Neuronal stem cell (in vitro differentiated cells): ENCODE results near the gene SSBP2.

Experiments
- DNase-seq: peaks from one replicate; pipeline ENCODE4 v3.0.0-alpha.2; 2013; ENCODE audit warnings: low spot score
- H2AFZ ChIP-seq: one replicate; pipeline ENCODE4 v1.6.1; 2013; ENCODE audit warnings: mild to moderate bottlenecking, low read length, inconsistent platforms
- H2AK5ac ChIP-seq: 2 replicates; pipeline ENCODE4 v1.6.1; 2013; ENCODE audit warnings: low read depth, mild to moderate bottlenecking, inconsistent platforms, low read length, moderate library complexity, mixed read lengths
- H2BK120ac ChIP-seq: 2 replicates; pipeline ENCODE4 v1.6.1; 2013; ENCODE audit warnings: low read depth, mild to moderate bottlenecking, inconsistent platforms, low read length, moderate library complexity, mixed read lengths
- H2BK12ac ChIP-seq: one replicate; pipeline ENCODE4 v1.6.1; 2013; ENCODE audit warnings: low read length, inconsistent platforms
- H2BK15ac ChIP-seq: 2 replicates; pipeline ENCODE4 v1.6.1; 2013; ENCODE audit warnings: mild to moderate bottlenecking, low read length, inconsistent platforms, mixed read lengths
- H2BK5ac ChIP-seq: one replicate; pipeline ENCODE4 v1.6.1; 2013; ENCODE audit warnings: inconsistent platforms, mild to moderate bottlenecking, low read length, moderate library complexity
- H3K14ac ChIP-seq: one replicate; pipeline ENCODE4 v1.6.1; 2013; ENCODE audit warnings: low read length, inconsistent platforms
- H3K18ac ChIP-seq: 2 replicates; pipeline ENCODE4 v1.6.1; 2013; ENCODE audit warnings: low read length, inconsistent platforms
- H3K23ac ChIP-seq: 2 replicates; pipeline ENCODE4 v1.6.1; 2013; ENCODE audit warnings: low read depth, mild to moderate bottlenecking, mixed read lengths, low read length, inconsistent platforms; ENCODE audit not compliant: poor library complexity
- H3K27ac ChIP-seq: replicated peaks from 3 replicates; pipeline ENCODE4 v1.5.1; 2013; ENCODE audit warnings: low read length, inconsistent platforms
- H3K27me3 ChIP-seq, 3 experiments: 2 replicates each; pipeline ENCODE4 v1.6.1; 2013; ENCODE audit warnings: low read length in 3 of 3, mild to moderate bottlenecking in 2 of 3, inconsistent platforms in 1 of 3, low read depth in 1 of 3, mixed read lengths in 1 of 3, moderate library complexity in 1 of 3; ENCODE audit not compliant: control insufficient read depth in 3 of 3, insufficient read depth in 3 of 3
- H3K36me3 ChIP-seq, 2 donors: replicated peaks in 1 of 2; 2 replicates each; pipeline ENCODE4 v1.6.1; 2013; ENCODE audit warnings: low read length in 2 of 2; ENCODE audit not compliant: control insufficient read depth in 2 of 2, insufficient read depth in 2 of 2
- H3K4ac ChIP-seq: 2 replicates; pipeline ENCODE4 v1.6.1; 2013; ENCODE audit warnings: inconsistent platforms, mild to moderate bottlenecking, low read length, moderate library complexity
- H3K4me1 ChIP-seq, 2 donors: 1 replicate in 1 of 2; 2 replicates in 1 of 2; pipeline ENCODE4 v1.6.1; 2013; ENCODE audit warnings: low read length in 2 of 2, low read depth in 1 of 2; ENCODE audit not compliant: control insufficient read depth in 2 of 2, insufficient read depth in 1 of 2
- H3K4me2 ChIP-seq: one replicate; pipeline ENCODE4 v1.6.1; 2013; ENCODE audit warnings: mild to moderate bottlenecking, low read length, inconsistent platforms; ENCODE audit not compliant: insufficient read depth, poor library complexity, severe bottlenecking
- H3K4me3 ChIP-seq, 2 donors: 2 replicates each; pipeline ENCODE4 v1.5.1; 2013; ENCODE audit warnings: low read length in 2 of 2, mild to moderate bottlenecking in 2 of 2, inconsistent platforms in 1 of 2, moderate library complexity in 1 of 2
- H3K79me1 ChIP-seq: one replicate; pipeline ENCODE4 v1.6.1; 2013; ENCODE audit warnings: low read depth, mild to moderate bottlenecking, inconsistent platforms, low read length, moderate library complexity
- H3K9ac ChIP-seq: one replicate; pipeline ENCODE4 v1.6.1; 2013; ENCODE audit warnings: mild to moderate bottlenecking, low read depth, low read length, inconsistent platforms; ENCODE audit not compliant: poor library complexity
- H3K9me3 ChIP-seq, 2 donors: replicated peaks in 1 of 2; 2 replicates each; pipeline versions ENCODE3 to v1.6.1; 2013; ENCODE audit warnings: low read length in 2 of 2, mild to moderate bottlenecking in 2 of 2, inconsistent platforms in 1 of 2, low read depth in 1 of 2, mixed read lengths in 1 of 2, moderate library complexity in 1 of 2; ENCODE audit not compliant: control insufficient read depth in 2 of 2, insufficient read depth in 1 of 2
- H4K8ac ChIP-seq: one replicate; pipeline ENCODE4 v1.6.1; 2013; ENCODE audit warnings: low read depth, mild to moderate bottlenecking, inconsistent platforms, low read length, moderate library complexity
- H4K91ac ChIP-seq: one replicate; pipeline ENCODE4 v1.6.1; 2013; ENCODE audit warnings: low read length, low read depth, mild to moderate bottlenecking, inconsistent platforms; ENCODE audit not compliant: poor library complexity
- WGBS, 2 donors: extraction: QIAGEN DNeasy Blood & Tissue Kit; methylation state at CpG; one replicate each; pipeline ENCODE4 v1.1.7; 2013; ENCODE audit warnings: missing lambda C conversion rate in 2 of 2, mixed read lengths in 1 of 2; ENCODE audit not compliant: insufficient read length in 2 of 2, insufficient replicate concordance in 1 of 2; ENCODE audit errors: extremely low coverage in 2 of 2; 5-methylcytosine and 5-hydroxymethylcytosine counted together

The SSBP2 gene

DNA sequence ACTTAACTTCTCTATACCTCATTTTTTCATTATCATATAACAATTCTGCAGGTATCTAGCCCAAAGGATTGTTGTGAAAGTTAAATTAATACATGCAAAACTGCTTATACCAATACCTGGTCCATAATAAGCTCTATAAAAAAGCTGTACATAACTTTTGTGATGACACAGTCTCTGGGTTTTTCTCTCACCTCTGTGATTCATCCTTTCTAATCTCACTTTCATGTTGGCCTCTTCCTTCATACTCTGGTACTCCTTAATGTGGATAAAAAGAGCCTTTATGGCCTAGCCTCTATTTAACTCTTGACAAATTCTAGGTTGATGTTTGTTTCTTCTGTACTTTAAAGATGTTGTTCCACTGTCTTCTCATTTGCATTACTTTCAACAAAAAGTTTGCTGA is 194.1 kb downstream of the SSBP2 start:
- no peak overlapping the region for H4K91ac ChIP-seq
- no peak overlapping the region for H2BK5ac ChIP-seq
- no peaks in the 10 kb centered on the region for H3K79me1 ChIP-seq
- no peak overlapping the region for H3K18ac ChIP-seq
- H3K9me3 ChIP-seq = peaks cover 0 to 4% of the 10 kb centered on the region in 2 donors
- DNase-seq = no peak
- no peak overlapping the region for H3K4me2 ChIP-seq
- H3K23ac ChIP-seq = no peak overlapping the region
- no peak overlapping the region for H3K14ac ChIP-seq
- no peak overlapping the region for H2BK12ac ChIP-seq
- H3K4me3 ChIP-seq = no peak overlapping the region
- no peak overlapping the region for H2BK15ac ChIP-seq
- H3K36me3 ChIP-seq = no peaks in the 10 kb centered on the region
- no peak overlapping the region for H2AK5ac ChIP-seq
- no peaks in the 10 kb centered on the region for H3K27me3 ChIP-seq
- H3K4ac ChIP-seq = no peak overlapping the region
- no peaks in the 10 kb centered on the region for H3K4me1 ChIP-seq
- no peak overlapping the region for H2BK120ac ChIP-seq
- no peak overlapping the region for H4K8ac ChIP-seq
- no peak overlapping the region for H2AFZ ChIP-seq
- no peak overlapping the region for H3K27ac ChIP-seq
- H3K9ac ChIP-seq = no peak overlapping the region

DNA sequence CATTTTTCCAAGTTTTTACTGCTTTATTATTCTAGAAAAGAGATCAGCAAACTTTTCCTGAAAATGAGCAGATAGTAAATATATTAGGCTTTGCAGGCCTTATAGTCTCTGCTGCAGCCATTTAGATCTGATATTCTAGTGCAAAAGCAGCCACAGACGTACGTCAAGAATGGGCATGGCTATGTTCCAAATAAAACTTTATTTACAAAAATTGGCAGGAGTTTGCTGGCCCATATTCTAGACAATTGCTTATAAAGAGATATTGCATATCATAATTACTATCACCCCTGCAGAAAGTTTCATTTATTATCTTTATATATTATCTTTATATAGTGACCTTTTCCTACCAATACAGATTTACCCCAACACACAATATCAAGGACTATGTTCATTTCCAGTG is 195.0 kb downstream of the SSBP2 start:
- H2BK12ac ChIP-seq = no peak overlapping the region
- H3K79me1 ChIP-seq = no peaks in the 10 kb centered on the region
- H3K36me3 ChIP-seq = no peaks in the 10 kb centered on the region
- no peak overlapping the region for H2BK120ac ChIP-seq
- H3K14ac ChIP-seq = no peak overlapping the region
- no peak overlapping the region for H2BK5ac ChIP-seq
- DNase-seq = no peak
- no peak overlapping the region for H2BK15ac ChIP-seq
- H2AFZ ChIP-seq = no peak overlapping the region
- H3K27ac ChIP-seq = no peak overlapping the region
- no peak overlapping the region for H3K4me3 ChIP-seq
- no peak overlapping the region for H4K91ac ChIP-seq
- no peak overlapping the region for H3K23ac ChIP-seq
- peaks cover 0 to 4% of the 10 kb centered on the region in 2 donors for H3K9me3 ChIP-seq
- no peak overlapping the region for H3K9ac ChIP-seq
- no peak overlapping the region for H3K18ac ChIP-seq
- no peak overlapping the region for H4K8ac ChIP-seq
- H3K4me1 ChIP-seq = no peaks in the 10 kb centered on the region
- H3K27me3 ChIP-seq = no peaks in the 10 kb centered on the region
- WGBS, 2 donors = no CpG with 5 or more reads among the region's 2 CpGs
- no peak overlapping the region for H3K4me2 ChIP-seq
- no peak overlapping the region for H3K4ac ChIP-seq
- no peak overlapping the region for H2AK5ac ChIP-seq

DNA sequence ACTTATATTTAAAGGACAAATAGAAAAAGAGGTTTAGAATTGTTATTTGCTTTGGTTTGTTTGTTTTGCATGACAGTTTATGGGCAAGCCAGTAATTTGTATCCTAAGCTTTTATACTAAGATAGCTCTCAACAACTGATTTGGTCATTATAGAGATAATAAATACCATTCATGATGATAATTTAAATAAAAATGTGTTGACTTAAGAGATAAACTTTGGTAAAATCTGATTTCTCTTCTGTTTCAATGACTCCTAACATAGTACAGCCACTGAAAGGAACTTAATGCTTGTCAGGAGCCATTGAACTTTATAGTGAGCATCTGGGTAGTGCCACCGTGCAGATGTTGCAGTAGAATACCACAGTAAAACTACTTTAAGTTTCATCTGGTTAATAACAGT is 196.2 kb downstream of the SSBP2 start:
- H3K27me3 ChIP-seq = no peaks in the 10 kb centered on the region
- DNase-seq = no peak
- no peak overlapping the region for H3K4ac ChIP-seq
- WGBS, 2 donors = no CpG with 5 or more reads among the region's 1 CpG
- H3K18ac ChIP-seq = no peak overlapping the region
- H2AFZ ChIP-seq = no peak overlapping the region
- no peak overlapping the region for H2AK5ac ChIP-seq
- H2BK5ac ChIP-seq = no peak overlapping the region
- no peak overlapping the region for H3K4me3 ChIP-seq
- H3K9ac ChIP-seq = no peak overlapping the region
- no peaks in the 10 kb centered on the region for H3K79me1 ChIP-seq
- no peak overlapping the region for H4K91ac ChIP-seq
- peaks cover 0 to 10% of the 10 kb centered on the region in 2 donors for H3K36me3 ChIP-seq
- H4K8ac ChIP-seq = no peak overlapping the region
- no peak overlapping the region for H3K23ac ChIP-seq
- H2BK15ac ChIP-seq = no peak overlapping the region
- H3K4me1 ChIP-seq = no peaks in the 10 kb centered on the region
- H2BK120ac ChIP-seq = no peak overlapping the region
- no peak overlapping the region for H2BK12ac ChIP-seq
- no peak overlapping the region for H3K27ac ChIP-seq
- H3K14ac ChIP-seq = no peak overlapping the region
- H3K4me2 ChIP-seq = no peak overlapping the region
- H3K9me3 ChIP-seq = peaks cover 0 to 4% of the 10 kb centered on the region in 2 donors

DNA sequence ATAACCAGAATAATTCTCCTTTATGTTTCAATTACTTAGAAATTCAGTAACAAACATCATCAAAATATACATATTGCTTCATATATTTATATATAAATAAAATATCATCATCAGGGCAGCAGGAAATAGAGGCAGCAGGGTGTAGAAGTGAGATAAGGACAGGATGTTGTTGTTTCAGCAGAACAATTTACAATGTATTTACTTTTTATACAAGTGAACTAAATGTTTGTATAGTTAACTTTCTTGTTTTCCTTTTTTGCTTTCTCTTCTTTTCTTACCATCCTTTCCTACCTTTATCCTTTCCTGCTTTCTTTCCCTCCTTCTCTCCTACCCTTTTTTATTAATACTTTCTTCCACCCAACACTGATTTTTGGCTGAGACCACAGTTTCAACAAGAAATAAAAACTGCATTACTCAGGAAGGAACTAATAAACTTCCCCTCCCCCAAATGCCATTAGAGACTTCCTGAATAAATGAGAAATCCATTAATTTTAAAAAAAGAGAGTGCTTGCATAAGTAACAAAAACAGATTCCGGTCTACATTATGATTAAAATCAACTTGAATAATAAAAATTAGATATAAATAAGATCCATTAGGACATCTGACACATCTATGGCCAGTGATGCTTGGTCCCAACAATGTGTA is 197.2 kb downstream of the SSBP2 start:
- H3K23ac ChIP-seq = no peak overlapping the region
- H3K4me3 ChIP-seq = no peak overlapping the region
- H4K91ac ChIP-seq = no peak overlapping the region
- H3K18ac ChIP-seq = no peak overlapping the region
- H2AFZ ChIP-seq = no peak overlapping the region
- no peaks in the 10 kb centered on the region for H3K27me3 ChIP-seq
- no peaks in the 10 kb centered on the region for H3K79me1 ChIP-seq
- H4K8ac ChIP-seq = no peak overlapping the region
- H3K14ac ChIP-seq = no peak overlapping the region
- no peak overlapping the region for H3K4ac ChIP-seq
- no CpG with 5 or more reads among the region's 1 CpG for WGBS, 2 donors
- H3K36me3 ChIP-seq = peaks cover 0 to 17% of the 10 kb centered on the region in 2 donors
- no peak overlapping the region for H2BK12ac ChIP-seq
- H3K9ac ChIP-seq = no peak overlapping the region
- peaks cover 0 to 4% of the 10 kb centered on the region in 2 donors for H3K9me3 ChIP-seq
- H3K27ac ChIP-seq = no peak overlapping the region
- H2BK120ac ChIP-seq = no peak overlapping the region
- no peak overlapping the region for H3K4me2 ChIP-seq
- no peaks in the 10 kb centered on the region for H3K4me1 ChIP-seq
- no peak for DNase-seq
- no peak overlapping the region for H2AK5ac ChIP-seq
- H2BK5ac ChIP-seq = no peak overlapping the region
- no peak overlapping the region for H2BK15ac ChIP-seq
